ENCODE measurements around the gene ALDH1L2. TPM values are rescaled to one million over a fixed set of nuclear protein-coding genes. Genes with fewer than 3 reads are reported as not detected.

Gene ALDH1L2
- polyA plus RNA-seq, result 2.3 and 7.7 TPM in 2 replicates

DNA sequence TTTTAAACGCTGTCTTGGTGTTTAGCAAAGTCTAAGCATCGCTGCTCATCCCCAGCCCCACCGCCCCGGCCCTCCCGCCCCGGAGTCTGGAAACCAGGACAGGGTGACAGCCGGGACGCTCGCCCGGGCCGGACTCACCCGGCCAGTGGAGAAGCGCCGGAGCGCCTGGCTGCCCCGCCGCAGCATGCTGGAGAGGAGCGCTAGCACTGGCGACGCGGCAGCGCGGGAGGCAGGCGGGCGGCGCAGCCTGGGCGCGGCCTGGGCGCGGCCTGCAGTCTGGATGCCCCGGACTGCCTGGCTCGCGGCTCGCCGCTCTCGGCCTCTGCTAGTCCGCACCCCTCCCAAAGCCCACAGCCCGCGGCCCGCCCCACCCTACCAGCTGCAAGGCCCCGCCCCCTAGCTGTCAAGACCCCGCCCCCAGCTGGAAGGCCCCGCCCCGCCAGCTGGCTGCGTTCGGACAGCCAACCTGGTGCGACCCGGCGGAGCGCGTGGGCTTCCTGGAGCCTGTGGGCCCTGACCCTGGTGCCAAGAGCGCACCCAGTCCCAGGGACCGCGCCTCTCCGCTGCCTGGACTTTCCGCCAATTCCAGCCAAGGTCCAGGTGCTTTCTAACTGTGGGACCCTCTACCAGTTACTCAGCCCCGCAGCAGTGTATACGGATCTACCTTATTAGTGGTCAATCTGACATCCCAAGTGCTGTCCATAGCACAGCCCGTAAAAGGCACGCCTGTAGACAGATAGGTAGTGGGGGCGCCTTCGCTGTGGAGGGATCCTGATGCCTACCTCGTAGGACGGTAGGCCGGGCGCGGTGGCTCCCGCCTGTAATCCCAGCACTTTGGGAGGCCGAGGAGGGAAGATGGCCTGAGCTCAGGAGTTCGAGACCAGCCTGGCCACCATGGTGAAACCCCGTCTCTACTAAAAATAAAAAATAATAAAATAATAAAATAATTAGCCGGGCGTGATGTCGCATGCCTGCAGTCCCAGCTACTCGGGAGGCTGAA lies at the start of gene ALDH1L2:
Gene ALDH1L2, minus strand, starts transcription at position 208 of the 1,000 bp plus-strand sequence. Its CDS starts 22 bp downstream, at position 186.

GRCh38 chr12:105107494-105108371 lies 23.5 kb upstream of the ALDH1L2 start, which contains the start of gene WASHC4:
Gene WASHC4, plus strand, starts transcription at chr12:105107731. Its CDS starts 70 bp downstream, at chr12:105107801.

DNA sequence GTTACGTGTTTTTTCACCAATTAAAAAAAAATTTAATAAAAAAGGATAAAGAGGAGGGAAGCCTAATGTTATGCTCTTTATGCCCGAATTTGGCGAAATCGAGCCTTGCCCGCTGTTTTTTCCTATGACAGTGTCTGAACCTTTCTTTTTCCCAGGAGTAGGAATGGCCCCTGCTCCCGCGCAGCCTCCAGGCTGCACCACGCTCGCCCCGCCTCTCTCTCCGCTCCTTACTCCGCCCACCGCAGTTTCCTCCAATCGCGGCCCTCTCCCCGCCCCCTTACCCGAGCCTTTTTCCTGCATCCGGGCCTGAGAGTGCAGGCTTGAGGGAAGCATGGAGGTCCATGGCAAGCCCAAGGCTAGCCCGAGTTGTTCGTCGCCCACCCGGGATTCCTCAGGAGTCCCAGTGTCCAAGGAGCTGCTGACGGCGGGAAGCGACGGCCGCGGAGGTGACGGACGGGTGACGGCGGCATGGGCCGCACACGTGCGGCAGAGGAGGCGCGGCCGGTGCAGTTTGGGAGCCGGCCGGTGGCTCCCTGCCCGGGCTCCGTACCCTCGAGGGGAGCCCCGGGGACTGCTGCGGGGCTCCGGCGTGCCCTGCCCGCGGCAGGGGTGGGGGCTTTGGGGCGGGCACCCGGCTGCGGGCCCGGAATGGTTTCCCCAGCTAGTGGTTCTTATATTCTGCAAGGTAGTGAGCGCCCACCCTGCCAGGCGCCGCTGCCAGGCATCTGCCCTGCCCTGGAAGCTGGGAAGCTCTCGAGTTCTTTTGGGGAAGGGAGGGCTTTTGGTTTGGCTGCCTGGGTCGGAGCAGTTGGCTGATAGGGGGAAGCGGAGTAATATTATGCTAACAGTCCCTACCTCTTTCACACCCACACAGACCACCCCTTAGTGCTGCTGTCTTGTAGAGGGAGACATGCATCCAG lies 98.0 kb downstream of the ALDH1L2 start, which contains the start of gene NOPCHAP1:
Gene NOPCHAP1, plus strand, starts transcription at position 295 of the 920 bp plus-strand sequence. Its CDS starts 37 bp downstream, at position 332.

Other genes starting within 250 kb of the ALDH1L2 start
- gene SLC41A2, start 126.2 kb downstream of the ALDH1L2 start, polyA plus RNA-seq, result 17.0 and 25.6 TPM in 2 replicates
- 34.4 and 42.0 TPM in 2 replicates for gene NOPCHAP1, start 98.1 kb downstream of the ALDH1L2 start, polyA plus RNA-seq
- 28.6 and 36.4 TPM in 2 replicates for gene WASHC4, start 23.3 kb upstream of the ALDH1L2 start, polyA plus RNA-seq
- gene APPL2, start 151.7 kb upstream of the ALDH1L2 start, polyA plus RNA-seq, result 73.9 and 93.8 TPM in 2 replicates
- 502 and 568 TPM in 2 replicates for gene C12orf75, start 246.2 kb upstream of the ALDH1L2 start, polyA plus RNA-seq